ENCODE measurements around the gene ALPK1.

GRCh38 chr4:112377594-112378242, 80.5 kb downstream of the ALPK1 start:
- TF ChIP-seq CHD2 (IDR thresholded peaks at IDR 0.05; ENCODE audit: low read length, partially characterized antibody) (no peak), EZH2phosphoT487 (IDR thresholded peaks at IDR 0.05; ENCODE audit: borderline replicate concordance, low read depth) (no peak), MXI1 (IDR thresholded peaks at IDR 0.05; ENCODE audit: low read depth, low read length) (no peak), CTCF (IDR thresholded peaks at IDR 0.05) (no peak), EP300 (IDR thresholded peaks at IDR 0.05; ENCODE audit: borderline replicate concordance in 1 of 2, low read depth in 1 of 2, low read length in 1 of 2) (no peak)
